ENCODE results near the gene SPECC1.
A peak's percentile ranks its signal among the peaks of the same experiment; 100 is the strongest.
"Not testable (repeated sequence)": the region's sequence is repeated elsewhere in the genome, so short reads cannot be mapped to it uniquely, and the experiment has no call there.

Gene SPECC1

GRCh38 chr17:20094777-20095176, 85.6 kb downstream of the SPECC1 start:
- no peak for DNase-seq (ENCODE audit: low spot score)

- DNase-seq (ENCODE audit: low spot score) = no peak
These were observed 86.3 kb downstream of the SPECC1 start for GRCh38 chr17:20095336-20096080.

GRCh38 chr17:20096430-20096829, 87.3 kb downstream of the SPECC1 start:
- DNase-seq (ENCODE audit: low spot score) = no peak

GRCh38 chr17:20097330-20097729, 88.2 kb downstream of the SPECC1 start:
- no peak for DNase-seq (ENCODE audit: low spot score)

- no peak for DNase-seq (ENCODE audit: low spot score)
These were observed 89.2 kb downstream of the SPECC1 start for GRCh38 chr17:20098314-20098713.

GRCh38 chr17:20100806-20101205, 91.6 kb downstream of the SPECC1 start:
- not testable (repeated sequence) for DNase-seq (ENCODE audit: low spot score)

GRCh38 chr17:20103454-20104446, 94.6 kb downstream of the SPECC1 start:
- no peak for DNase-seq (ENCODE audit: low spot score)

- DNase-seq (ENCODE audit: low spot score) = no peak
These were observed 96.6 kb downstream of the SPECC1 start for GRCh38 chr17:20105539-20106280.

- not testable (repeated sequence) for DNase-seq (ENCODE audit: low spot score)
These were observed 97.3 kb downstream of the SPECC1 start for GRCh38 chr17:20106446-20106845.

GRCh38 chr17:20109076-20109475, 99.9 kb downstream of the SPECC1 start:
- no peak for DNase-seq (ENCODE audit: low spot score)

GRCh38 chr17:20111538-20111937, 102.4 kb downstream of the SPECC1 start:
- no peak for DNase-seq (ENCODE audit: low spot score)

- DNase-seq (ENCODE audit: low spot score) = no peak
These were observed 105.3 kb downstream of the SPECC1 start for GRCh38 chr17:20114466-20114865.

- DNase-seq (ENCODE audit: low spot score) = peak; percentile 54
These were observed 107.6 kb downstream of the SPECC1 start for GRCh38 chr17:20116683-20117309.

- DNase-seq (ENCODE audit: low spot score) = no peak
These were observed 109.1 kb downstream of the SPECC1 start for GRCh38 chr17:20118280-20118679.

- DNase-seq (ENCODE audit: low spot score) = no peak
These were observed 111.7 kb downstream of the SPECC1 start for GRCh38 chr17:20120836-20121235.

- DNase-seq (ENCODE audit: low spot score) = peak; percentile 59
These were observed 112.4 kb downstream of the SPECC1 start for GRCh38 chr17:20121359-20122253.

GRCh38 chr17:20122254-20122879, 113.2 kb downstream of the SPECC1 start:
- no peak for DNase-seq (ENCODE audit: low spot score)

- DNase-seq (ENCODE audit: low spot score) = no peak
These were observed 114.0 kb downstream of the SPECC1 start for GRCh38 chr17:20123209-20123608.

- DNase-seq (ENCODE audit: low spot score) = no peak
These were observed 116.6 kb downstream of the SPECC1 start for GRCh38 chr17:20125724-20126123.

GRCh38 chr17:20127360-20128035, 118.3 kb downstream of the SPECC1 start:
- no peak for DNase-seq (ENCODE audit: low spot score)

Measured in NAMALWA (cell line).